Measurements from ENCODE around the gene PIEZO2.

PIEZO2 gene

GRCh38 chr18:10901329-10901728 lies 248.0 kb downstream of the PIEZO2 start:
- TF ChIP-seq PPARA (CRISPR knock-in tag; IDR thresholded peaks at IDR 0.05; ENCODE audit: borderline replicate concordance) (no peak), OSR1 (CRISPR knock-in tag; IDR thresholded peaks at IDR 0.05) (no peak), ZNF70 (CRISPR knock-in tag; IDR thresholded peaks at IDR 0.05) (no peak), ZC3H10 (CRISPR knock-in tag; IDR thresholded peaks at IDR 0.05) (no peak), SNAI2 (CRISPR knock-in tag; IDR thresholded peaks at IDR 0.05) (no peak), ZNF8 (CRISPR knock-in tag; IDR thresholded peaks at IDR 0.05) (no peak)
- no peak for ATAC-seq

GRCh38 chr18:10900435-10900834 lies 248.9 kb downstream of the PIEZO2 start:
- no peak for TF ChIP-seq TSHZ2 (CRISPR knock-in tag; IDR thresholded peaks at IDR 0.05)
- TF ChIP-seq OSR1 (CRISPR knock-in tag; IDR thresholded peaks at IDR 0.05) = no peak
- no peak for TF ChIP-seq ISL1 (CRISPR knock-in tag; IDR thresholded peaks at IDR 0.05)
- TF ChIP-seq TCF4 (CRISPR knock-in tag; IDR thresholded peaks at IDR 0.05; ENCODE audit: borderline replicate concordance) = no peak
- TF ChIP-seq PPARA (CRISPR knock-in tag; IDR thresholded peaks at IDR 0.05; ENCODE audit: borderline replicate concordance) = no peak
- TF ChIP-seq ESRRG (CRISPR knock-in tag; IDR thresholded peaks at IDR 0.05) = no peak
- TF ChIP-seq ZNF8 (CRISPR knock-in tag; IDR thresholded peaks at IDR 0.05) = no peak
- no peak for TF ChIP-seq CSRNP3 (CRISPR knock-in tag; IDR thresholded peaks at IDR 0.05)
- no peak for TF ChIP-seq POU6F1 (CRISPR knock-in tag; IDR thresholded peaks at IDR 0.05; ENCODE audit: borderline replicate concordance, low read depth)
- TF ChIP-seq CSDC2 (CRISPR knock-in tag; IDR thresholded peaks at IDR 0.05) = no peak
- TF ChIP-seq SNAI2 (CRISPR knock-in tag; IDR thresholded peaks at IDR 0.05) = no peak
- TF ChIP-seq CREB5 (CRISPR knock-in tag; IDR thresholded peaks at IDR 0.05; ENCODE audit: low read depth) = no peak
- ATAC-seq = no peak

GRCh38 chr18:10899481-10899880 lies 249.9 kb downstream of the PIEZO2 start:
- TF ChIP-seq BACH2 (CRISPR knock-in tag; IDR thresholded peaks at IDR 0.05; ENCODE audit: borderline replicate concordance) (no peak), ZNF70 (CRISPR knock-in tag; IDR thresholded peaks at IDR 0.05) (no peak), PPARA (CRISPR knock-in tag; IDR thresholded peaks at IDR 0.05; ENCODE audit: borderline replicate concordance) (no peak), SNAI2 (CRISPR knock-in tag; IDR thresholded peaks at IDR 0.05) (no peak), CREB5 (CRISPR knock-in tag; IDR thresholded peaks at IDR 0.05; ENCODE audit: low read depth) (no peak), RARB (CRISPR knock-in tag; IDR thresholded peaks at IDR 0.05) (no peak), PATZ1 (CRISPR knock-in tag; IDR thresholded peaks at IDR 0.05; ENCODE audit: borderline replicate concordance) (no peak), TSHZ2 (CRISPR knock-in tag; IDR thresholded peaks at IDR 0.05) (no peak), ZNF8 (CRISPR knock-in tag; IDR thresholded peaks at IDR 0.05) (no peak), ARNTL (CRISPR knock-in tag; IDR thresholded peaks at IDR 0.05; ENCODE audit: borderline replicate concordance, low read depth) (no peak), ISL1 (CRISPR knock-in tag; IDR thresholded peaks at IDR 0.05) (no peak), POU6F1 (CRISPR knock-in tag; IDR thresholded peaks at IDR 0.05; ENCODE audit: borderline replicate concordance, low read depth) (no peak)
- ATAC-seq = no peak

Data from SK-N-SH treated with all-trans-retinoic acid at 6 μM for 48 hours (cell line).